ENCODE measurements around the gene SCYL3.
"Not testable (repeated sequence)": the region's sequence is repeated elsewhere in the genome, so short reads cannot be mapped to it uniquely, and the experiment has no call there.

SCYL3 gene

DNA sequence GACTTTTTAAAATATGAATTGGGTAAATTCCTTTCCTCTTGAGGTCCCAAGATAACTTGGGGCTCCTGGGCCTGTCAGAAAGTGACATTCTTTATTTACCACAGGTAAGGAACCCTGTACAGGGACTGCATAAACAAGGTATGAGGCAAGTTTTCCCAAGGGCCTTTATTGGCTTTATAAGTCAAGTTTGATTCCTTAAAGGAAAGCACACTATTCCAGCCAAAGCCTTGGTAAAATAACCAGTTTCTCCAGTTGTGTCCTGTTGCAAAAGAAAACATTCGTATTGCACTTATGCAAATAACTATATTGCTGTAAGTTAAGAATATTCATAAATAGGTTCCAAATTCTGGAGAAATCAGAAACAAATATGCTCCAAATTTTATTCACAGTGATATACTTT lies 77.1 kb downstream of the SCYL3 start:
- no peak for DNase-seq (ENCODE audit: low read depth, low spot score)

DNA sequence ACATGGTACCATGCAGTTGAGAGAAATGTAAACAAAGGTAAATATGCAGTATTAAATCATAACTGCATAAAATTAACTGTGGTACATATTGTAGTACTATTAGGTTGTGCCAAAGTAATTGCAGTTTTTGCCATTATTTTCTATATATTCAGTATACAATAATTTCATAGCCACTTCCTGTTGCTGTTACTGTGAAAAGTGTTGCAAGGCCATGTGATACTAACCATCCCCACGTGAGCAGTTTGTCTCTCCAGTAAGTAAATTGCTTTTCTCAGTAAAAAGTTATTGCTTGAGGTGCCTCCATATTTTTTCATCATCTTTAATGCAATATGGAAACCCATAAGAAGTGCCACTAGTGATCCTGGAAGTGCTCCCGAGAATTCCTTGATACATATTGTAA lies 79.4 kb downstream of the SCYL3 start:
- no peak for DNase-seq (ENCODE audit: low read depth, low spot score)

- DNase-seq (ENCODE audit: low read depth, low spot score) = no peak
Measured at GRCh38 chr1:169812131-169812530, 81.6 kb downstream of the SCYL3 start.

- not testable (repeated sequence) for DNase-seq (ENCODE audit: low read depth, low spot score)
Measured at GRCh38 chr1:169811418-169812035, 82.2 kb downstream of the SCYL3 start.

DNA sequence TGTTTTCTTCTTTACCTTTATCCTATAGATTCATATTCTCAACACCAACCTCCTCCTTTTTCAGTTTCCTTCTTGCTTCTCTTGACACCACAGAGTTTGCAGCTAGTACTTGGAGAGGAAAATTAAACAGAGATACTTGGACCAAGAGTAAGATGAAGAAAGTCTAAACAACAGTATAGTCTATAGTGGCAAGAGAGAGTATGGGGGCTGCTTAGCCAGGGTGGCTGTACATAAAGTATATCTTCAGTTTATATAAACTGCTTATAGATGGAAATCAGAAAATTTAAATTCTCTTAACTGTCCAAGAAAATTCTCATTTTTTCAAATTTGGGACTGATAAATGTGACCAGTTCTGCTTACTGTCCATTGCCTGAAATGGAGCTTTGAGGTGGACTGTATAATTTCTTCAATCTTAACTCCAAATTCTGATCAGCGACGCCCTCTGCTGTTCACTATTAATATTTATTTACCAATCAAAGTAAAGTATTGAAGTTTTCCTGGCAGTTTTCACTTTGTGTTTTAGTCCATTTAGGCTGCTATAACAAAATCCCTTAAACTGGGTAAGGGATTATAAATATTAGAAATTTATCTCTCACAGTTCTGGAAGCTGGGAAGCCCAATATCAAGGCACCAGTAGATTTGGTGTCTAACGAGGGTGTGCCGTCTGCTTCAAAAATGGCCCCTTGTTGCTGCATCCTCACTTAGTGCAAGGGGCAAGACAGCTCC lies 84.2 kb downstream of the SCYL3 start:
- no peak for DNase-seq (ENCODE audit: low read depth, low spot score)

DNA sequence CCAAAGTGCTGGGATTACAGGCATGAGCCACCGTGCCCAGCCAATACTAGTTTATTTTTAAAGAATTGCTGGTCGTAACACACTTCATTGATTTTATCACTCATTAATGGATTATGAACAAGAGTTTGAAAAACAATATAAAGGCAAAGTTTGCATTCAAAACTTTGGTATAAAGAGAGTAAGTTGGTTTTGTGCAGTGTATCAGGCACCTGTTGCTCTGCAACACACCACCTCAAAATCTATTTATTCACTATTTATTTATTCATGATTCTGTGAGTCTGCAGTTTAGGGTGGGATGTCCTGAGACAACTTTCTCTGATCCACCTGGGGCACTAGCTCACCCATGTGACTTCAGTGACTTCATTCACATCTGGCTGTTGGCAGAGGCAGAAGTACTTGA lies 88.8 kb downstream of the SCYL3 start:
- no peak for DNase-seq (ENCODE audit: low read depth, low spot score)

DNA sequence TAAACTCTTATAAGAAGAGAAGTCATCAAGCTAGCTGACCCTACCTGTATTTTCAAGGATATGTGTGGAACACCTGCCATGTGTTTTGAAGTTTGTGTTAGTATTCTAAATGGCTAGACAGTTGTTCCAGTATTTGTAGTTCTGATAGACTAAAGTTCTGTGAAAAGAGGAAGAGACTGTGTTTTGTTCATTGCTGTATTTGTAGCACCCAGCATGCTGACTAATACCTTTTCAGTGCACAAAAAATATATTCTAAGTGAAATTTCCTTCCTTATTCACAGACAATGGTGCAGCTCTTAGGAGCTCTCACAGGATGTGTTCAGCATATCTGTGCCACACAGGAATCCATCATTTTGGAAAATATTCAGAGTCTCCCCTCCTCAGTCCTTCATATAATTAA lies 90.8 kb downstream of the SCYL3 start:
- DNase-seq (ENCODE audit: low read depth, low spot score) = no peak

Data from brain pericyte (primary cell).